ENCODE data around the gene SLC25A24.
"Not testable (repeated sequence)": the region's sequence is repeated elsewhere in the genome, so short reads cannot be mapped to it uniquely, and the experiment has no call there.

The SLC25A24 gene

DNA sequence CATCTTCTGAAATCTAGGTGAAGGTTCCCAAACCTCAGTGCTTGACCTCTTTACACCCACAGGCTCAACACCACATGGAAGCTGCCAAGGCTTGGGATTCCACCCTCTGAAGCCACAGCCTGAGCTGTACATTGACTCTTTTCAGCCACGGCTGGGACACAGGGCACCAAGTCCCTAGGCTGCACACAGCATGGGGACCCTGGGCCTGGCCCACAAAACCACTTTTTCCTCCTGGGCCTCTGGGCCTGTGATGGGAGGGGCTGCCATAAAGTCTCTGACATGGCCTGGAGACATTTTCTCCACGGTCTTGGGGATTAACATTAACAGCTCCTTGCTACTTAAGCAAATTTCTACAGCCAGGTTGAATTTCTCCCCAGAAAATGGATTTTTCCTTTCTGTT is 67.8 kb downstream of the SLC25A24 start:
- not testable (repeated sequence) for DNase-seq

DNA sequence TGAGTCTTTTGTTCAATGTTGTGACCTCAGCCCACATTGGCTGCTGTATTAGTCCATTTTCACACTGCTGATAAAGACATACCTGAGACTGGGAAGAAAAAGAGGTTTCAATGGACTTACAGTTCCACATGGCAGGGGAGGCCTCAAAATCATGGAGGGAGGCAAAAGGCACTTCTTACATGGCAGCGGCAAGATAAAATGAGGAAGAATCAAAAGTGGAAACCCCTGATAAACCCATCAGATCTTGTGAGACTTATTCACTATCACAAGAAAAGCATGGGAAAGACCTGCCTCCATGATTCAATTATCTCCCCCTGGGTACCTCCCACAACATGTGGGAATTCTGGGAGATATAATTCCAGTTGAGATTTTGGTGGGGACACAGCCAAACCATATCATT is 68.9 kb downstream of the SLC25A24 start:
- not testable (repeated sequence) for DNase-seq

DNA sequence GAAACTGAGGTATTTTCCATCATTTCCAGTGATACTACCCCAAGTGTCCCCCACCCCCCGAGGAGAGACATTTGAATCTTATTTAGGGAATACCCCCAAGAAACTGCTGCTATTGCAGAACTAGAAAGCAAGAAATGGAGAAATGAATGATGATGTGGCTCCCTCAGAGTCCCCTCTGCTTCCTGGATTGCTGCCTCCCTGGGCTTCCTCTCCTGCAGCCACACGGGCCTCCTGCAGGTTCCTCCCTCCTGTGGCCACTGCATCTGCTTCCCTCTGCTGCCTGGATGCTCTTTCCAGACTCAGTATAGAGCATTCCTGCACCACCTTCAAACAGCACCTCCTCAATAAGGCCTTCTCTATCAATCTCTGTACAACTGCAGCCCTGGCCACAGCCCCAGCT is 69.3 kb downstream of the SLC25A24 start:
- DNase-seq = no peak

DNA sequence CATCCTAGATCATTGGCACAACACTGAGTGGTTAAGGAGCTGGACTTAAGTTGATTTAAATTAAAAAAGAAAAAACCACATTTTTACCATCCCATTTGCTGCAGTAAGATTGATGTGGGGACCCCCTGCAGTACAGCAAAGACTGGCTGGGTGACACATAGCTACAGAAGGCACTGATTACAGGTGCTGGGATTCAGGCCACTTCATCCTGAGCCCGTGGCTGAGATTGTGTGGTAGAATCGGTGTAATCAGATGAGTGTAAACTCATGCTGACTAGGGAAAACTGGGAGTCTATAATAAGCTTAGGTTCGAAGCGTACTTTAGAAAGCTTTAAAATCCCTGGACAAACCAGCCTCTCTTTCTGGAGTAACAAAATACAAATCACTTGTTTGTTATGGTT is 70.1 kb downstream of the SLC25A24 start:
- no peak for DNase-seq

DNA sequence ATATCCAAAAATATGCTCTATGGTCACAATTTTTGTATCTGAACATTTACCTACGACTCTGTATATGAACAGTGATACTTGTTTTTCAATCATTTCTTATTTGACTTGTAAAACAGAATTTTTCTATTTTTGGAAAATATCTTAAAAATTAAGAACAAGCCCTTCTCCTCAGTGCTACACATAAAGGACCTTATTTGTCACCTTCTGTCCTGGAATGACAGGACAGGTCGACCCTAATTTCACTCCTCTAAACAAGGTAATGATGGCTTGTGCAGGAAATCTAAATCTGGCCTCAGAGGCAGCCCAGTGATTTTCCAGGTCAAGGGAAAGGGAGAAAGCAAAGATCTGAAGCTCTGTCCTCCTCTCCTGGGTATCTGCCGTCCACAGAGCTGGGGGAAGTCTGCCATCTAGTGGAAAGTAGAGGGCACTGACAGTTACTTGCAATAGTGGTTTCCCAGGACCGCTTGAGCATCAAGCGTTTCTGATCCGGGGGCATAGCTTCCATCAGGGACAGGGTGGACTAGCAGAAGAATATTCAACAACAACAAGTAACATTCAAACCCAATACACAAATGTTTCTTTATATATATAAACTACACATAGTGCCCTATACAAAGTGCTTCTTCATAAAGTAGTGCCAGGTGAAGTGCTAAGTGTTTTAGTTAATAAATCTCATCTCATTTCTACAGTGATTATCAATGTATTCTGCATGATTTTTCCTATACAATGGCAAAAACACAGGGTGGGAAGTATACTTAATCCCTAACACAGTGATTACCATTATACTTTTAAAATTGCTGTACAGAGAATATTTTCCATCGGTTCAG is 74.6 kb downstream of the SLC25A24 start:
- DNase-seq = peak; percentile 78

DNA sequence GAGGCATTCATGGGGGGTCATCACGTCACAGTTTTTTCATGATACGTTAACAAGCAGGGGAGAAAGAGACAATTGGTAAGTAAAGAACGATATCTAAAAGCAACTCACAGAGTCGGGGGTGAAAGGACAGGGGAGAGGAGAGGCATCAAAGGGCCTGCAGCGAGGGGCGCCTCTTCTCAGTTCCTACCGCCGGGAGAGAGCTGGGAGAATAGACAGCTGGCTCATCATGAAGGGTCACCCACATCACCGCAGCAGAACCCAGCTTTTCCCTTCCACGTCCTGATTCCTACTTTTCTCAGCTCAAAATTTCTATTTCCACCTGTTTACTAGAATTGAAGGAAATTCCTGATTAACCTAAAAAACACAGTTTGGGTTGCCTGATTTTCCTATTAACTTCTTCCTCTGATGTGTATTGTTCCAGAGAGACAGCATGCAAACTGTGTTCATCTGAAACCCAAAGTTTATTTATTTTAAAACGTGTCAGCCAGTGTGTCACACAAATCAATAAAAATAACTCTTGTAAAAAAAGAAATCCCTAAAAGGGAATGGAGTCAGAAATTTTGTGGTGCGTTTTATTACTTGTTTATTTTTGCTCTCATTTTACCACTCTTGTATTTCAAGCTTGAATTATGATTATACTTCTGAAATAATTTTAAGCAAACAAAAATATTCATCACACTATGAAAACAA is 75.4 kb downstream of the SLC25A24 start:
- DNase-seq = no peak

DNA sequence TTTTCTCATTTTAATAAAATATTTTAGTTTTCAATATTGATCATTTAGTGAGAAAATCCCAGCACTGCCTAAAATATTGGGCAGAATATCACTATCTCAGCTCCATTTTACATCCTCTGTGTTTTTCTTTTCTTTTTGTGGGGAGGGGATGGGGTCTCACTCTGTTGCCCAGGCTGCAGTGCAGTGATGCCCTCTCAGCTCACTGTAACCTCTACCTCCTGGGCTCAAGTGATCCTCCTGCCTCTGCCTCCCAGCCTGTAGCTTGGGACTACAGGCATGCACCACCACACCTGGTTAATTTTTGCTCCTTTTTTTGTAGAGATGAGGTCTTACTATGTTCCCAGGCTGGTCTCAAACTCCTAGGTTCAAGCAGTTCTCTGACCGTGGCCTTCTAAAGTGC is 76.1 kb downstream of the SLC25A24 start:
- DNase-seq = no peak

DNA sequence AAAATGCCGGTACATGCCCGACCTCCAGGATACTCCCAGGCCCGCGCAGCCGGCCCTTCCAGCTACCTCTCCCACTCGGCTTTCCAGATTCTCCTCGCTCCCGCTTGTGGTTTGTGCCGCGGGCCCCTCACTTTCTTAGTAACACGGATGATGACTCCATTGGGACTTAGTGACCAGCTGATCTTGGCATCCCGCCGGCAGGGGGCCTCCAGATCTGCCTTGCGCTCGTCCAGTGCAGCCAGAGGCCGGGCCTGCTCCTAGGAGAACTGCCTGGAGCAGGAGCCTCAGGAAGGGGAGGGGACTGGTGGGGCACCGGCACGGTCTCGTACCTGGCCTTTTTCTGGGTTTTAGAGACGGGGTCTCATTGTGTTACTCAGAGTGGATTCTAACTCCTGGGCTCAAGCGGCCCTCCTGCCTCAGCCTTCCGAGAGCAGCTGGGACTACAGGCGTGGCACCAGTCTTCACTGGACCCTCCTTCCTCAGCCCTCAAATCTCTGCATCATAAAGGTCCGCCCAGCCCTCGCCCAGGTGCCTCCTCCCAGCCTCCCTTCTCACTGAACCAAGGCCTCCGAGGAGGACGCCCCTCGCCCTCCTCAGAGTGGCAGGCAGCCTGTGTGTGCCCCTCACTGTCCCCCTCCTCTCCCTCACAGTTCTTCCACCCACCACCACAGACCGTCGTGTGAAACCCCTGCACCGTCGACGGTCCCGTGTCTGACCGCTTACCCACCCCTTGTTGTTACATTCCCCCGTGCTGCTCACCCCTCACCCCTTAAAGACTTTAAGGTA is 78.6 kb downstream of the SLC25A24 start:
- no peak for DNase-seq

DNA sequence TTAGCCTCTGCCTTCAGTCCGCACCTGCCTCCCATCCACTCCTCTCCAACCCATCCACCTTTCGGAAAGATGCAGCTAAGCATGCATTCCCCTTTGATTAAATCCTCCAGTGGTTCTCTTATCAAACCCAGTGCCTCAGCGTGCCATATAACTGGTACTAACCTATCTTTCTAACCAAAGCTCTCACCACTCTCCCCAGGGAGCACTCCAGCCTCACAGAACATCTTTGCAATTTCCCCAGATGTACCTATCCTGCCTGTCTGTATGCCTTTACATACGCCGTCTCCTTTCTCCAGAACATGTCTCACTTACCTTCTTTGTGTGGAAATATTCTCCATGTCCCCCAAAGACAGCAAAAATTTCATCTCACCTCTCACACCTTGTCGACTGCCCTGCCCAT is 80.0 kb downstream of the SLC25A24 start:
- no peak for DNase-seq

DNA sequence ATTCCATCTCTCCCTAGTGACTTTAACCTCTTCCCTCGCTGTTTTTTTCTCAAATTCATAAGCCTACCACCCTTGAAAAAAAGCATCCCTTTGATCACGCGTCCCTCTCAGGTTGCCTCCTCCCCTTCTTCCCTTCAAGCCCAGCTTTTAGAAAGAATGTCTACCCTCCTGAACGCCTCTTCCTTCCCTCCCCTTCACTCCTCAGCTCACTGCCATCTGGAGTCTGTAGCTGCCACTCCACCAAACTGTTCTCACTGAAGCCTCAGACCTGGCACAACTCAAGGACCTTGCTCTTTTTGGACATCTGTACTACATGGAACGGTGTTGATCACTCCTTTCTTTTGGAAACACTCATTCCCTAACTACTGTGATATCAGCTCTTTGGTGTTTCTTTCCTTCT is 80.6 kb downstream of the SLC25A24 start:
- no peak for DNase-seq

DNA sequence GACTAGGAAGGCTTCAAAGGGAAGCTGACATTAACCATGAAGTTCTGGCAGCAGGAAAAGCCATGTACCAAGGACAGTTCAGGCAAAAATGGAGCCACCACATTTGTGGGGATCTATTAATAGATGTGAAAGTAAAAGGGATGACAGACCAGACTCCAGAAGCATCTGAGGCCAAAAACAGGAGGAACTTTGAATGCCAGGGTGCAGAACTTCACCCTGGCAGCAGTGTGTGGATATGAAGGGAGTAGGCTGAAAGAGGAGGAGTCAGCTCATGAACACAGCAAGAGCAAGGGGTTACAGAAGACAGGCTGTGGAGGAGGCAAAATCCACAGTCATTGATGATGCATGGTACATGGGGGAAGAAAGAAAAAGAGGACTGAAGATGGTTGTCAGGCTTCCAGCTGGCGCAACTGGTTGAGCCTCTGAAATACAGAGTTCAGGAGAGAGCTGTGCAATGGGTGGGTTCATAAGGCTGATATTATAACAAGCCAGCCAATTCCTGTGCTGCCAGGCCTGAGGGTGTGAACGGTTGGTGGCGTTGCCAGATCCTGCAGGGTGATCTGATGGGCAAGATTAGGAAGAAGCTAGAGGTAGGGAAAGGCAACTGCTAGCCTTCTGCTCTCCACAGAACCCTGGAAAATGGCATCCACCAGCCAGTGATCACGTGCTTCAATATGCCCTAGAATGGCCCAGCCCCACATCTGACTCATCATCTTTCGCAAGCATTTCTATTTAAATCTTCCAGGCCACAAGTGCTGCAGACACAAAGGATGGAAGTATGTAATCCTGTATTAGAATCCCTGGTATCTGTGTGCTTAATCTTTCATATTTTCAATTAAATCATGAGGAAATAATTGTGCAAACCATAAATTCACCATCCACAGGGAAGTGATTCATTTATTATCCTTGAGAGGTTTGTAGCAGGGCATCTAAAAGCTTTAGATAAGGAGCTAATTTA is 81.9 kb downstream of the SLC25A24 start:
- no peak for DNase-seq

DNA sequence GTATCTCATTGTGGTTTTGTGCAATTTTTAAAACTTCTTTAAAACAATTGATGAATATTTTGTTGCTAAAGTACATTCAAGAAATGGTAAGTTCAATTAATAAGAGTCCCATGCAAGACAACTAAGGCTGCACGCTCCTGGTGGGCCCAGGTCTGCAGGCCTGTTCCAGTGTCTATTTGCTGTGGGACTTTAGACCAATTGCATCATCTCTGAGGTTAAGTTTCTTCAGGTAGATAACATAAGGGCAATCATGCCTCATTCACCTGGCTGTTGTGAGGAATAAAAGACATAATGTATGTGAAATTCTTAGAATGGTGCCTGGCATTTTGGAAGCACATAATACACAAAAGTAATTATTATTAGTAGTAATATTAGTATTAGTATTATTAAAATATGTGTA is 82.9 kb downstream of the SLC25A24 start:
- DNase-seq = no peak

DNA sequence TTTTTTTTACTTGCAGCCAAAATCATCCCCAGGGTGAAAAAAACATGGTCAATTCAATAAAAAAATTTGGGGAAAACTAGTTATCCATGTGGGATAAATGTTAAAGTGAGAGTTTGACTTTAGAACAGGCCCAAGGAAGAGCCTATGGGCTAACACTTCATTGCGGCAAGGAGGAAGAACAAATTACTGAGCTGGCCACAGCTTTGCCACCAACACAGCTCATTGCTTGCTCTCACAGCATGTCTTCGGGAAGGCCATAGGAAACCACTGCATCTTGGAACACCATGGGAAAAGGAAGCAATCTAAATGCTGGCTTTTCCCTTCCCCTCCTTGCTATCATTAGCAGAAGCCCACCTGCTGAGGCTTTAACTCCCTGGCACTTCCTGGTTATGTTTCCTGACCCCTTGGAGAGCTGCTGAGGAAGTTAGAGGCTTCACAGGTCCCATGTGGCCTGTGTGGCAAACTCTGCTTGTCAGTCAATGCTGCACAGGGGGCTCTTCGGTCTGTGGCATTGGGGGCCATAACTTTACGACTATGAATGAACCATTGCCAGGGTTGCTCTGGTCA is 86.0 kb downstream of the SLC25A24 start:
- DNase-seq = no peak

DNA sequence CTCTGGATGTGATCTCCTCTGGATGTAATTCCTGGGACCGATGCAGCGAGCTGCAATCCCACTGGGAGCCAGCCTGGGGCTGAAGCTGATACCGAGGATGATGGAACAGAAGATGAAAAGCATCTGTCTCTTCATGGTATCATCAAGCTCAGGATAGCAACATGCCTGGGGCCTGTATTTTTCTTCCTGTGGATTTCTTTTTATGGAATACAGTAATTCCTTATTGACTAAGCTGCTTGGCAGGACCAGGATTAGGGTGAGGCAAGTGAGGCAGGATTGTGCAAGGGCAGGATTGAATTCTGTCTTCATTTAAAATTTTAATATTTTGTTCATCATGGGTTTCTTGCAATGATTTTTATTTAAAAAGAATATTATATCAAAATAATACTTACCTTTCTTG is 86.6 kb downstream of the SLC25A24 start:
- DNase-seq = no peak

DNA sequence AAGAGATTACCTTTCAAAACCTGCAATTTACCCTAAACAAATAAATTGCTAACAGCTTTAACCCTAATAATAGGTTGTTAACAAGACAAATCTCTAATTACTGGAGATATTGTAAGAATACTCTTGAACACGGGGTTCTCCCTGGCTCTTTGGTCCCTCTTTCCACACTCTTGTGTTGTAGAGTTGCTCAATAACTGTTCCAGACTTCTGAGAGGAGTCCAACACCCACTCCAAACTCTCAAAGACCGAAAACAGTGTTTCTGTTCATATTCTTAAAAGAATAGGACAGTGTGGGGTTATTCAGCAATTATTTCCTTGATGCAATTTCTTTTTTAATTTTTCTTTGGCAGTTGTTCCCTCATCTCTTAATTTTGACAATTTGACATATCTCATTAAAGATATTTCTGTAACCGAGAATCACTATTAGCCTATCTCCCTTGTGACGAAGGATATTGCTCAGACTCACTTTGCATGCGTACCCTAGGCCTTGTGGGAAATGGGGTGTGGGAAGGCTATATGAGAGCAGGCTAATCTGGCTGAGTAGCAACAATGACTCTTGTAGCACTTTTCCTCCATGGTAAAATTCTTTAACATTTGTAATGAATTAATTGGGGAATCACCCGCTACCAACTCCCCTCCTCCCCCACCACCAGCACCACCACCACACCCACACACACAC is 90.7 kb downstream of the SLC25A24 start:
- DNase-seq = no peak

DNA sequence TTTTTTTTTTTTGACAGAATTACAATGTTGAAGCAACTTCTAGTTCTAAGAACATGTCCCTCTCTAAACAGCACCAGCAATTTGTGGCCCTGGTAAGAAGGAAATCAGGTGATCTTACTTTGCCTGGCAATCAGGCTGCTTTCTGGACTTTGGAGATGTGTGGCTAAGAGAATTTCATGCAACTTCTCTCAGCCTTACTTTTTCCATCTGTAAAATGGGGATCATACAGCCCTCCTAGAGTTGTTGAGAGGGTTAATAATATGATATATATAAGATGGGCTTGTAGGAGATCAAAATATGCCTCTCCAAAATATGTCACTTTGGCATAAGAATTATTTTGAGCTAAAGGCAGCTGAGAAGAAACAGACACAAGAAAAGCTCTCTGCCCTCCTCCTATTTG is 92.0 kb downstream of the SLC25A24 start:
- DNase-seq = no peak

DNA sequence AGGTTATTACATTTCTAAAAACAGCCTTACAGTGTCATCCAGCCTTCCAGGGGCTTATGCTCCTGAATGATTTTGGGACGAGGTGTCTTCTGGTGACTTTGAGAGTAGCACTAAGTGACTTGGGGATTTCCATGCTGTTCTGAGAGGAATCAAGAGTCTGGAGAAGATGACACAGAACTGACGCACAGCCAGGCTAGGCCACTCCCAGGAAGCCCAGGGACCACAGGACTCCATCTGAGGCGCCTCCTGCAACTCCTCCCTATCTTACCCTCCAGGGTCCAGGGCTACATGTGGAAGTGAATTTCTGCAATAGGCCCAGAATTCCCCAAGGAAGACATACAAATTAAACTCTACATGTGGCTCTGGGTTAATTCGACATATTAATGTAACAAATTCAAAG is 92.5 kb downstream of the SLC25A24 start:
- no peak for DNase-seq

DNA sequence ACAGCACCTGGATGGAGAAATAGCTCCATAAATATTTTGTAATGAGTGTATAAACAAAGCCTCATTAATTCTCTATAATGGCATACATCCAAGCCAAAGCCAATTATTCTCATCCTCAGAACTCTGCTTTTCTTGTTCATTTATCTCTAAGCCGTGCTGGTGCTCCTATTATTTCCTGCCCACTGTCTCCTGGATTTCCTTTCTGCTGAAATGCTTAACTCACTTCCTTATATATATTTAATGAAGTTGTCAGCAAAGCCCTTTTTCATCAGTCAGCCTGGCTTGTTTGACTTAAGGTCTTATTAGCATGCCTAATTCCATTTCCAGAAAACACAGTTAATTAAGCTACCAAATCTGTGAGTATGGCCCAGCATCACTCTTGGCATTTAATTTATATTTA is 93.4 kb downstream of the SLC25A24 start:
- DNase-seq = no peak

DNA sequence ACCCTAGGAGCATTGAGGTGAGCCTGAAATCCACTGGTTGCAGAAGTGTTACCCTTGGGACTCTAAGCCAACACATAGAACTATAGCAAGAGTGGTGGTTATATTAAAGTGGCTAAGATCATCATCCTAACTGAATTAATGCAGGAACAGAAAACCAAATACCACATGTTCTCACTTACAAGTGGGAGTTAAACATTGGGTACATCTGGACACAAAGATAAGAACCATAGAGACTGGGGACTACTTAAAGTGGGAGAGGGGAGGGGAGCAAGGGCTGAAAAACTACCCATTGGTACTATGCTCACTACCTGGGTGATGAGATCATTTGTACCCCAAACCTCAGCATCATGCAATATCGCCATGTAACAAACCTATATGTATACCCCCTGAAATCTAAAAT is 100.0 kb downstream of the SLC25A24 start:
- DNase-seq = no peak

DNA sequence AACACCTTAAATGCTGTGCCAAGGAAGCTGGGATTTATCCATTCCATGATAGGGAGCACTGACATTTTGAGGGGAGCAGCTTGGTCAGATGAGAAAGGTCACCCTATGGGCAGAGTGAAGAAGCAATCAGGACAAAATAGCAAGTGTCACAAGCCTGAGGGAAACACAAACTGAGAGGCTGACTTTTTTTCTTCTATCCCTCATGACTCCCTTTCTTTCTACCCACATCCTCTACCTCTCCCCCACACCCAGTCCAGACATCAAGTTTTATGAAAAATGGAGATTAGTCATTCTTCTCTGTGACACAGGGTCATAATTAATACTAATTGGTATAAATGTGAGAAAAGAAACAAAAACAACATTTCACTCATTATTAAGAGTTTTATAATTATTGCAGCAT is 103.1 kb downstream of the SLC25A24 start:
- no peak for DNase-seq

DNA sequence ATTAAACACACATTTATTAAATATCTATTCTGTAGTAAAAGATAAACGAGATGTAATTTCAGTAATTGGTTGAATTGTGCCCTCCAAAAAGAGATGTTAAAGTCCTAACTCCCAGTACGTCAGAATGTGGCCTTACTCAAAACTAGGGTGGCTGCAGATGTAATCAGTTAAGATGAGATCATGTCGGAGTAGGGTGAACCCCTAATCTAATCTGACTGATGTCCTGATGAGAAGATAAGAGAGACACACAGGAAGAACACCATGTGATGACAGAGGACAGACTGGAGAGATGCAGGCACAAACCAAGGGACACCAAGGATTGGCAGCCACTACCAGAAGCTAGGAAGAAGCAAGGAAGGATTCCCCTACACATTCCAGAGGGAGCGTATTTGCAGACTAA is 104.1 kb downstream of the SLC25A24 start:
- no peak for DNase-seq

DNA sequence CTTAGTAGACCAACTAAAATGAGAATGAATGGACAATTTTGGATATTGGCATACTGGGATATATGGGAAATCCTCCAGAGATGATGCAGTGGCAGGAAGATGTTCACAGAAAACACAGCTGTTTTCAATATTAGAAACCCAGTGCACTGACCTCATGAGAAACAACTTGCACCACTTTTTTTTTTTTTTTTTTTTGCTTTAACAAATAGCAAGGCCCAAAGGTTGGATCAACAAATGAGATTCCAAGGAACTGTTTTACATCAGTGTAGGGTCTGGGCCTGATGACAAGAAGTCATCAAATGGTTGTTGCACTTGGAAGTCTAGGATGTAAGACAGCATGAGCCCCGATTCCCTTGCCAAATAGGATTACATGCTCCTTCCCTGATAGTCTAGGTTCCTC is 110.7 kb downstream of the SLC25A24 start:
- DNase-seq = no peak
